A549 (cell line): ENCODE measurements around the gene DIAPH1.

ENCODE experiments used
- BHLHE40 ChIP-seq: IDR thresholded peaks from 2 replicates; pipeline ENCODE4 v1.6.1; 2012; ENCODE audit warnings: low read depth, low read length, inconsistent platforms
- RFX5 ChIP-seq: fragments of 450-650 bp; IDR thresholded peaks from 2 replicates; pipeline ENCODE4 v1.7.1; 2014; ENCODE audit warnings: antibody characterized with exemption, mild to moderate bottlenecking, moderate library complexity
- TF ChIP-seq, protein P1 (sequence below): fragments of >200 bp; sonication (Bioruptor Twin); formaldehyde crosslinking; IDR thresholded peaks from 3 replicates; pipeline ENCODE4 v1.5.1; 2016

DNA sequence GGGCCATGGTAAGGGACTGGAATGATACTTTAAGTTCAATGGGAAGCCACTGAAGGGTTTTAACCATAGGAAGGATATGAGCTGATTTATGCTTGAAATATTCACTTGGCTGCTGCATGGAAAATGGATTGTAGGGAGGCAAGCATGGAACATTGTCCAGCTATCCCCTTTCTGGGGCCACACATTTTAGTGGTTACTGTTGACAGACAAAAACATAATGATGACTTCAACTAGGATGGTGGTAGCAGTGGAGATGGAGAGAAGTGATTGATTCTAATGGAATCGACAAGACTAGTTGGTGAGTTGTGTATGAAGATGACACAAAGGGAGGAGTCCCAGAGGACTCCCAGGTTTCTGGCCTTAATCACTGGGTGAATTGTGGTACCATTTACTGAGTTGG is 38.6 kb upstream of the DIAPH1 start:
- TF ChIP-seq, protein P1, sequence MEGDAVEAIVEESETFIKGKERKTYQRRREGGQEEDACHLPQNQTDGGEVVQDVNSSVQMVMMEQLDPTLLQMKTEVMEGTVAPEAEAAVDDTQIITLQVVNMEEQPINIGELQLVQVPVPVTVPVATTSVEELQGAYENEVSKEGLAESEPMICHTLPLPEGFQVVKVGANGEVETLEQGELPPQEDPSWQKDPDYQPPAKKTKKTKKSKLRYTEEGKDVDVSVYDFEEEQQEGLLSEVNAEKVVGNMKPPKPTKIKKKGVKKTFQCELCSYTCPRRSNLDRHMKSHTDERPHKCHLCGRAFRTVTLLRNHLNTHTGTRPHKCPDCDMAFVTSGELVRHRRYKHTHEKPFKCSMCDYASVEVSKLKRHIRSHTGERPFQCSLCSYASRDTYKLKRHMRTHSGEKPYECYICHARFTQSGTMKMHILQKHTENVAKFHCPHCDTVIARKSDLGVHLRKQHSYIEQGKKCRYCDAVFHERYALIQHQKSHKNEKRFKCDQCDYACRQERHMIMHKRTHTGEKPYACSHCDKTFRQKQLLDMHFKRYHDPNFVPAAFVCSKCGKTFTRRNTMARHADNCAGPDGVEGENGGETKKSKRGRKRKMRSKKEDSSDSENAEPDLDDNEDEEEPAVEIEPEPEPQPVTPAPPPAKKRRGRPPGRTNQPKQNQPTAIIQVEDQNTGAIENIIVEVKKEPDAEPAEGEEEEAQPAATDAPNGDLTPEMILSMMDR: no peak
- TF ChIP-seq BHLHE40: no peak
- TF ChIP-seq RFX5: no peak
